AG04450 (cell line): ENCODE data around the gene MEGF11. TPM values are rescaled to one million over a fixed set of nuclear protein-coding genes. Genes with fewer than 3 reads are reported as not detected.

Experiments used
- CTCF ChIA-PET: fragments of 300-600, 350-600 bp; formaldehyde crosslinking; extraction: SDS; loops from one replicate; lab custom pipeline; 2022; ENCODE audit warnings: antibody characterized with exemption, inconsistent platforms; lab: Charles Lee
- POLR2A ChIA-PET: fragments of 350-600 bp; formaldehyde crosslinking; extraction: SDS; loops from one replicate; lab custom pipeline; 2021; ENCODE audit warnings: antibody characterized with exemption, inconsistent platforms; lab: Yijun Ruan, JAX
- DNase-seq: peaks from one replicate; pipeline ENCODE4 v3.0.0-alpha.2; 2011; ENCODE audit warnings: low read depth, low spot score
- H3K27ac ChIP-seq: one replicate; pipeline ENCODE4 v1.5.1; 2012; ENCODE audit warnings: low read depth, low read length, control low read depth
- H3K27me3 ChIP-seq: one replicate; pipeline ENCODE4 v1.6.0; 2012; ENCODE audit warnings: low read length; ENCODE audit not compliant: control insufficient read depth, insufficient read depth
- H3K4me3 ChIP-seq: 2 replicates; pipeline ENCODE4 v1.5.1; 2011; ENCODE audit warnings: mild to moderate bottlenecking, low read depth, low read length, control low read depth
- H3K9me3 ChIP-seq: 2 replicates; pipeline ENCODE4 v1.5.1; 2012; ENCODE audit warnings: low read length; ENCODE audit not compliant: control insufficient read depth, insufficient read depth
- polyA plus RNA-seq: library from polyadenylated mRNA; depleted of rRNA; stranded (reverse); fragments of >200 nt; gene quantifications from 2 replicates; pipeline ENCODE4 v1.2.3, GENCODE V29; 2011
- TF ChIP-seq, protein P1 (sequence below): IDR thresholded peaks from 2 replicates; pipeline ENCODE4 v1.5.1; 2011; ENCODE audit warnings: low read depth, low read length, control low read depth, inconsistent platforms

The MEGF11 gene
- polyA plus RNA-seq, 1 experiment, result not detected

- ChIA-PET CTCF (no interaction called here), POLR2A (interaction anchor here (0.7 kb wide), 1 partner anchor 159 kb away, joined by 3 read pairs; no protein-coding TSS in a partner anchor)
- peaks cover 15% of the 10 kb centered on the region for H3K27me3 ChIP-seq
- no peak overlapping the region for H3K27ac ChIP-seq
- TF ChIP-seq, protein P1, sequence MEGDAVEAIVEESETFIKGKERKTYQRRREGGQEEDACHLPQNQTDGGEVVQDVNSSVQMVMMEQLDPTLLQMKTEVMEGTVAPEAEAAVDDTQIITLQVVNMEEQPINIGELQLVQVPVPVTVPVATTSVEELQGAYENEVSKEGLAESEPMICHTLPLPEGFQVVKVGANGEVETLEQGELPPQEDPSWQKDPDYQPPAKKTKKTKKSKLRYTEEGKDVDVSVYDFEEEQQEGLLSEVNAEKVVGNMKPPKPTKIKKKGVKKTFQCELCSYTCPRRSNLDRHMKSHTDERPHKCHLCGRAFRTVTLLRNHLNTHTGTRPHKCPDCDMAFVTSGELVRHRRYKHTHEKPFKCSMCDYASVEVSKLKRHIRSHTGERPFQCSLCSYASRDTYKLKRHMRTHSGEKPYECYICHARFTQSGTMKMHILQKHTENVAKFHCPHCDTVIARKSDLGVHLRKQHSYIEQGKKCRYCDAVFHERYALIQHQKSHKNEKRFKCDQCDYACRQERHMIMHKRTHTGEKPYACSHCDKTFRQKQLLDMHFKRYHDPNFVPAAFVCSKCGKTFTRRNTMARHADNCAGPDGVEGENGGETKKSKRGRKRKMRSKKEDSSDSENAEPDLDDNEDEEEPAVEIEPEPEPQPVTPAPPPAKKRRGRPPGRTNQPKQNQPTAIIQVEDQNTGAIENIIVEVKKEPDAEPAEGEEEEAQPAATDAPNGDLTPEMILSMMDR, result no peak
- H3K9me3 ChIP-seq, result no peaks in the 10 kb centered on the region
- no peak for DNase-seq
- H3K4me3 ChIP-seq, result no peak overlapping the region
Measured at GRCh38 chr15:65940618-65940909, 313.0 kb downstream of the MEGF11 start.

DNA sequence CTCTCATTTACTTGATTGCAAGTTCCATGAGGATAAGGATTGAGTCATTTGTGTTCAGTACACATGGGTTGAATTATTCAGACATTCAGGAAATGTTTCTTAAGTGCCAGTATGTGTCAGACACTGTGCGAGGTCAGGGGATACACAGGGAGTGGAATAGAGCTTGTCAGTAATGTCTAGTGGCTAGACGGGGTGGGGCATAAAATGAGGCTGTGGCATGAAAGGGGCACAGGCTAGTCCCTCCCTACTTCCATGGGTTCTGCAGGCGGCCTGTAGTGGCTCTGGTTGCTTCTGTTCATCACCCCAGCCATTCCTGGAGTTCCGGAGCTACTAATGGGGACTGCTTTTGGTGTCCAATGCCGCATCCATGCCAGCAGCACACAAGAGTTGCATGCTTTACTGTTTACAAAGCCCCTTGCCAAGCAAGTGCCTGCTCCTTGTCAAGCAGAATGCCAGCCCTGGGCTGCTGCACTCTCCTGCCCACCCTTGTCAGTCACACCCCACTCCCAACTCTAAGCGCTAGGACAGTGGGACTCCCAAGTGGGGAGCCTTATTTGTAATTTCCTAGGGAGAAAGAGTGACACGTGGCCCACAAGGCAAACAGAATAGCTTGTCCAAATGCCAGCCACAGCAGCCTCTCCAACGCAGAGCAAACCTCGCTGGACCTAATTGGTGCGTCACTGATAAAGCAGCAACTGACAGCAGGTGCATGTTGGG is 313.5 kb downstream of the MEGF11 start:
- ChIA-PET CTCF (no interaction called here), POLR2A (interaction anchor here (0.6 kb wide), 1 partner anchor 348 kb away, joined by 3 read pairs; no protein-coding TSS in a partner anchor)
- Histone ChIP-seq H3K27me3 (peaks cover 15% of the 10 kb centered on the region), H3K4me3 (no peak overlapping the region), H3K27ac (no peak overlapping the region), H3K9me3 (no peaks in the 10 kb centered on the region)
- no peak for DNase-seq
- TF ChIP-seq, protein P1, result no peak

DNA sequence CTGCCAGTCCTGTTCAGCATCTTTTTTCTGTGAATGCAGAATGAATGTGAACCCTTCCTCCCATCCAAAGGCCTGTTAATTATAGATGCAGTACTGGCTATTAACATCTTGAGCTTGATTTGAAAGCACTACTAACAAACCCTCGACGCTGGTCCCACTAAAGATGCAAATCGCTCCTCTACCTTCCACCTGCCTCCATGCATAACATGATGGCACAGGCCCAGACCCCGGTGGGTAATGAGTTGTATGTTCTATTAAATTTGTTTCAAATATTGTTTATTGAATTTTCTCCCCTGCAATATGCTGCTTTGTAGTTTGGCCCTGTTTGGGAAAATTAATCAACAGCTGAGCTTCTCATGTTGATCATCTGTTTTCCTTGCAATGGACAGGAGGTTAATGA is 314.9 kb downstream of the MEGF11 start:
- no peak for DNase-seq
- Histone ChIP-seq H3K27me3 (peaks cover 15% of the 10 kb centered on the region), H3K4me3 (no peak overlapping the region), H3K9me3 (no peaks in the 10 kb centered on the region), H3K27ac (no peak overlapping the region)
- ChIA-PET CTCF (interaction anchor here (0.6 kb wide), 1 partner anchor 276 kb away, joined by 6 read pairs; no protein-coding TSS in a partner anchor), POLR2A (no interaction called here)
- TF ChIP-seq, protein P1, result no peak

- DNase-seq, result no peak
- no peak overlapping the region for H3K27ac ChIP-seq
- CTCF ChIA-PET, result interaction anchor here (0.5 kb wide), 1 partner anchor 629 kb away, joined by 6 read pairs; no protein-coding TSS in a partner anchor
- H3K4me3 ChIP-seq, result no peak overlapping the region
- H3K27me3 ChIP-seq, result peaks cover 15% of the 10 kb centered on the region
- TF ChIP-seq, protein P1, result no peak
- POLR2A ChIA-PET, result no interaction called here
- no peaks in the 10 kb centered on the region for H3K9me3 ChIP-seq
Measured at GRCh38 chr15:65937476-65937875, 316.1 kb downstream of the MEGF11 start.

DNA sequence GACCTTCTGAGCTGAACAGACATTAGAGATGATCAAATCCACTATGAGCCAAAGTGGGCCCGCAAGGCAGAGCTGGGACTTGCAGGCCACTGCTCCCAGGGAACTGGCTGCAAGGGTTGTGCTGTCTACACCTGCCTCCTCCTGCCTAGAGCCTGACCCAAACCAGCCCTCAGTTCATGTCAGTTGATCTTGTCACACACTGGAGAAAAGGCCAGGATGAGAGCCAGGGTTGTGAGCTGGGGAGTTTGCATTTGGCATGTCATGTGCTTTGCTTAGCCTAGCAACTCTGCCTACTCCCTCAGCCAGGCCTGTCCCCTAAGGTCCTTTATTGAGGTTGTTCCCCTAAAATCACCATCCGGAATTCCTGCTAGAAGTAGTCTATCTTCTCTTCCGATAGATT is 316.5 kb downstream of the MEGF11 start:
- Histone ChIP-seq H3K27ac (no peak overlapping the region), H3K27me3 (peaks cover 13% of the 10 kb centered on the region), H3K9me3 (no peaks in the 10 kb centered on the region), H3K4me3 (no peak overlapping the region)
- TF ChIP-seq, protein P1, result no peak
- POLR2A ChIA-PET, result no interaction called here
- no peak for DNase-seq
- CTCF ChIA-PET, result no interaction called here
